ENCODE results near the gene FBXO11.
A peak's percentile ranks its signal among the peaks of the same experiment; 100 is the strongest.

Gene FBXO11

DNA sequence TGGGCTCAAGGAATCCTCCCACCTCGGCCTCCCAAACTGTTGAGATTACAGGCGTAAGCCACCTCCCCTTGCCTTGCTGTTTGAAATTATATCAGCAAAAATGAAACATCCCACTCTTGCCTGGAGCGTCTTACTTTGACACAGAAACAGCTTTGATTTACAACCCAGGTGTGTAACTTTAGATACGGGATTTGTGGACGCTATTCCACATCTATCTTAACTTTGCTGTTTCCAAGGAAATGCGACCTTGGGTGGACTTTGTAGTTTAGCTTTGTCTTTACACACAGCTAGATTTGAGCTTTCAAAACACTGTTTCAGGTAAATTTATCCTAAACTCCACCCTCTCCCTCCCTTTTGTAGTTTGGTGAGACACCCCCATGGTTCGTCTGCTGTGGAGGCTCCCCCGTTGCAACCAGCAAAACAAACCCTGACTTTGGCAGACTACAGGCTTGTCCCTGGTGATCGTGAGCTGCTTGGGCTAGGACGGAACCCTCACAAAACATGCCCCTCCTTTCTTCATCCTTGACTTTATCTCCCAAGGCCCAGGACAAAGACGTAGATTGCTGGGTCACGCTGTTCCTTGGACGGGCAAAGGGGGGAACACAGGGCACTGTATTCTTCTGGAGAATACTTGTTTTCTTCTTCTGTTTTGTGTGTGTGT, 128.9 kb downstream of the FBXO11 start:
- H3K4me3 ChIP-seq (replicated peaks; ENCODE audit: low read depth, low read length): no peak overlapping the region
- TF ChIP-seq, protein P1, sequence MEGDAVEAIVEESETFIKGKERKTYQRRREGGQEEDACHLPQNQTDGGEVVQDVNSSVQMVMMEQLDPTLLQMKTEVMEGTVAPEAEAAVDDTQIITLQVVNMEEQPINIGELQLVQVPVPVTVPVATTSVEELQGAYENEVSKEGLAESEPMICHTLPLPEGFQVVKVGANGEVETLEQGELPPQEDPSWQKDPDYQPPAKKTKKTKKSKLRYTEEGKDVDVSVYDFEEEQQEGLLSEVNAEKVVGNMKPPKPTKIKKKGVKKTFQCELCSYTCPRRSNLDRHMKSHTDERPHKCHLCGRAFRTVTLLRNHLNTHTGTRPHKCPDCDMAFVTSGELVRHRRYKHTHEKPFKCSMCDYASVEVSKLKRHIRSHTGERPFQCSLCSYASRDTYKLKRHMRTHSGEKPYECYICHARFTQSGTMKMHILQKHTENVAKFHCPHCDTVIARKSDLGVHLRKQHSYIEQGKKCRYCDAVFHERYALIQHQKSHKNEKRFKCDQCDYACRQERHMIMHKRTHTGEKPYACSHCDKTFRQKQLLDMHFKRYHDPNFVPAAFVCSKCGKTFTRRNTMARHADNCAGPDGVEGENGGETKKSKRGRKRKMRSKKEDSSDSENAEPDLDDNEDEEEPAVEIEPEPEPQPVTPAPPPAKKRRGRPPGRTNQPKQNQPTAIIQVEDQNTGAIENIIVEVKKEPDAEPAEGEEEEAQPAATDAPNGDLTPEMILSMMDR (IDR thresholded peaks at IDR 0.05; ENCODE audit: low read depth, low read length, missing control alignments): no peak
- DNase-seq (ENCODE audit: extremely low read depth, low read depth): no peak

DNA sequence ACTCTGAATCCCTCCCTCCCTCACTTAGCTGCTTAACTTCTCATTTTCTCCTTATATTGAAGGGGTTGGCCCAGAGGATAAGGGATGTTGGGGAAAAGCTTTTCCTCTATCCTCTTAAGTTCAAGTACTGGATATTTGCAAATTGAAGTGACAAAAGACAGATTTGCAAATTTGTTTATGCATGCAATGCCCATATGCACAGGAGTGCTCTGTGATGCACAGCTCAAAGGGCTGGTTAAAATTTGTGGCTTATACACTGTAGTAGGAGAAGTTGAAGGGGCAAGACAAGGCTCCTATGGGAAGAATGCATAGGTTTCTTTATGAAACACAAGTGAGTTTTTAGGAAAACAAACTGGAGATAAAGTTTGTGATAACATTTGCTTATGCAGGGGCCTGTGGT, 131.7 kb downstream of the FBXO11 start:
- TF ChIP-seq, protein P1 (IDR thresholded peaks at IDR 0.05; ENCODE audit: low read depth, low read length, missing control alignments): no peak
- no peak overlapping the region for H3K4me3 ChIP-seq (replicated peaks; ENCODE audit: low read depth, low read length)
- DNase-seq (ENCODE audit: extremely low read depth, low read depth): no peak

DNA sequence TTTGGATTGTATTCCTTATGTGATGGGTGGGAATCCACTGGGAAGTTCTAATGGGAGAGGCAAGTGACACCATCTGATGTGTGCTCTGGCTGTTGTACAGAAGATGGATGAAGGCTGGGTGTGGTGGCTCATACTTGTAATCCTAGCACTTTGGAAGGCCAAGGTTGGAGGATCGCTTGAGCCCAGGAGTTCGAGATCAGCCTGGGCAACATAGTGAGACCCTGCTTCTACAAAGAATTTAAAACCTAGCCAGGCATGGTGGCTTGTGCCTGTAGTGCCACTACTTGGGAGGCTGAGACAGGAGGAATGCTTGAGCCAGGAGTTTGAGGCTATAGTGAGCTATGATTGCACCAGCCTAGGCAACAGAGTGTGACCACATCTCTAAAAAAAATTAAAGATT, 134.0 kb downstream of the FBXO11 start:
- TF ChIP-seq, protein P1 (IDR thresholded peaks at IDR 0.05; ENCODE audit: low read depth, low read length, missing control alignments): no peak
- no peak for DNase-seq (ENCODE audit: extremely low read depth, low read depth)
- H3K4me3 ChIP-seq (replicated peaks; ENCODE audit: low read depth, low read length): no peak overlapping the region

DNA sequence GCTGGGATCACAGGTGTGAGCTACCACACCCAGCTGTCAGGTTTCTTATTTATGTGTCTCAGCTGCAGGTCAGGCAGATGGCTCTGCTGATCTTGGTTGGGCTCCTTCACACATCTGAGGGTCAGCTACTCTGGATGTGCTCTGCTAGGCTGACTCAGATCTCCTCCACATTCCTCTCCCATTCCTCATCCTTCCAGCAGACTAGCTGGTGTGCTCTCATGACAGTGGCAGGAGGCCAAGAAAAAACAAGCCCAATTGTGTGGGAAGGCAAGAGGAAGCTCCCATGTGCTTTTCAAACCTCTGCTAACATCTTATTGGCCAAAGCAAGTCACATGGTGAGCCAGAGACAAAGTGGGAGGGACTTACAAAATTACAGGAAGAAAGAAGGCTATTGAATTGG, 135.1 kb downstream of the FBXO11 start:
- TF ChIP-seq, protein P1 (IDR thresholded peaks at IDR 0.05; ENCODE audit: low read depth, low read length, missing control alignments): no peak
- peak; percentile 79 for DNase-seq (ENCODE audit: extremely low read depth, low read depth)
- no peak overlapping the region for H3K4me3 ChIP-seq (replicated peaks; ENCODE audit: low read depth, low read length)

DNA sequence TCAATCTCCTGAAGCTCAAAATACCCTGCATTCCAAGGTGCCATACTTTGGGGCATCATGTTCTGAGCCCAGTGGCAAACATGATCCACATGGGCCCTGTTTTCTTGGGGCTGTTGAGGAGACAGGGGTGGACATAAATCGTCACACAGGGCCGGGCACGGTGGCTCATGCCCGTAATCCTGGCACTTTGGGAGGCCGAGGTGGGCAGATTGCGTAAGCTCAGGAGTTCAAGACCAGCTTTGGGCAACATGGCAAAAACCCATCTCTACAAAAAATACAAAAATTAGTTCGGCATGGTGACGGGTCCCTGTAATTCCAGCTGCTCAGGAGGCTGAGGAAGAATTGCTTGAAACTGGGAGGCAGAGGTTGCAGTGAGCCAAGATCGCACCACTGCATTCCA, 137.0 kb downstream of the FBXO11 start:
- H3K4me3 ChIP-seq (replicated peaks; ENCODE audit: low read depth, low read length): no peak overlapping the region
- TF ChIP-seq, protein P1 (IDR thresholded peaks at IDR 0.05; ENCODE audit: low read depth, low read length, missing control alignments): no peak
- DNase-seq (ENCODE audit: extremely low read depth, low read depth): no peak

DNA sequence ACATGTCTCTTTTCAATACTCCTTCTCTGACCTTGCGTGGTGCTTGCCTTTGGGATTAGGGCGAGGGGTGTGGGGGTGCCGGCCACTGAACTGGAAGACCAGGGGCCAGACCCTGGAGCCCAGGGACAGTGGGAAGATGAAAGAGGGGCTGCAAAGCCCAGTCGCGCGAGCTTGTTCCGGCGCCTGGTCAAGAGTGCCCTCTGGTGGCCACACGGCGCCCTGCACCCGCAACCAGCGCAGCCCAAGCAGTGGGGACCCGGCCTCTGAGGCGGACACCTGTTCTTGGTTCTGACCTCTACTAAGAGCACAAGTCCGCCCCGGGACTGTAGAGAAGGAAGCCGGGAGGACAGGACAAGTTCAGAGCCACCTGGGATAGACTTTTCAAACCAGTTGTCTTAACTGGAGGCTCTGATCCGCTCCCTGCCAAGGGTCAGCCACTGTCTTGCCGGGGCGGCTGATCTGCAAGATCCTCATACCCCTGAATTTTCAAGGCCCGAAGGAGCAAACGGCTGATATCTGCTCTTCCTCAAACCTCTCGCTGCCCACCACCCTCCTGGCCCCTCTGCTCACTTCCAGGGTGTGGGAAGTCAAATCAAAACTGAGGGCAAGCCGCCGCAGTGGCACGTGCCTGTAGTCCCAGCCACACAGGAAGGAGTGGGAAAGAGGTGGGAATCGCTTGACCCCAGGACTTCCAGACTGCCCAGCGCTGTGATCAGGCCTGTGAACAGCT, 138.3 kb downstream of the FBXO11 start:
- no peak for DNase-seq (ENCODE audit: extremely low read depth, low read depth)
- no peak overlapping the region for H3K4me3 ChIP-seq (replicated peaks; ENCODE audit: low read depth, low read length)
- TF ChIP-seq, protein P1 (IDR thresholded peaks at IDR 0.05; ENCODE audit: low read depth, low read length, missing control alignments): peak; percentile 98
